K562 (cell line): ENCODE data around the gene SLC25A20. TPM values are rescaled to one million over a fixed set of nuclear protein-coding genes. Genes with fewer than 3 reads are reported as not detected.
A peak's percentile ranks its signal among the peaks of the same experiment; 100 is the strongest.

Experiments
- ATF1 ChIP-seq, 2 experiments: fragments of 450-650 bp in 1 of 2; IDR thresholded peaks; 2 replicates each; pipeline ENCODE4 v1.6.1; 2016; ENCODE audit warnings: missing compliant biosample characterization in 1 of 2, missing genetic modification characterization in 1 of 2
- ESRRA ChIP-seq: fragments of 450-650 bp; IDR thresholded peaks from 2 replicates; pipeline ENCODE4 v1.6.1; 2014; ENCODE audit warnings: low read depth, mild to moderate bottlenecking, moderate library complexity, borderline replicate concordance
- HMBOX1 ChIP-seq: sonication (generic); IDR thresholded peaks from 2 replicates; pipeline ENCODE4 v1.6.1; 2016
- L3MBTL2 ChIP-seq: fragments of 450-650 bp; IDR thresholded peaks from 2 replicates; pipeline ENCODE4 v1.6.1; 2016; ENCODE audit warnings: mild to moderate bottlenecking, moderate library complexity
- NCOA1 ChIP-seq: fragments of 450-650 bp; IDR thresholded peaks from 2 replicates; pipeline ENCODE4 v1.6.1; 2016; ENCODE audit warnings: low read depth
- NR2F6 ChIP-seq: fragments of 450-650 bp; formaldehyde crosslinking; IDR thresholded peaks from 2 replicates; pipeline ENCODE4 v1.4.0; 2020; ENCODE audit warnings: mild to moderate bottlenecking
- PHF8 ChIP-seq: fragments of 200-600 bp; sonication (generic); IDR thresholded peaks from 2 replicates; pipeline ENCODE4 v1.6.1; 2012; ENCODE audit warnings: mixed run types, mild to moderate bottlenecking, inconsistent platforms, low read length, moderate library complexity, borderline replicate concordance
- POLR2H ChIP-seq: IDR thresholded peaks from 2 replicates; pipeline ENCODE4 v1.6.1; 2016; ENCODE audit warnings: missing genetic modification characterization, low read depth, mild to moderate bottlenecking, control low read depth, missing compliant biosample characterization, moderate library complexity
- SMAD1 ChIP-seq: fragments of 150-350 bp; IDR thresholded peaks from 2 replicates; pipeline ENCODE4 v1.6.1; 2014; ENCODE audit warnings: low read length, low read depth; ENCODE audit not compliant: partially characterized antibody
- TAF15 ChIP-seq: fragments of 200-400 bp; formaldehyde crosslinking; IDR thresholded peaks from 2 replicates; pipeline ENCODE4 v1.6.1; 2017; ENCODE audit warnings: mild to moderate bottlenecking, low read depth, low read length, moderate library complexity
- TEAD1 ChIP-seq, 2 experiments: fragments of 450-650 bp in 1 of 2; sonication (generic) in 1 of 2; formaldehyde crosslinking; IDR thresholded peaks; 2 replicates each; pipeline versions ENCODE4 v1.4.0 to v1.8.0; 2020 to 2022; ENCODE audit warnings: mild to moderate bottlenecking in 2 of 2, missing genetic modification reagents in 1 of 2
- TFAP4 ChIP-seq: sonication (generic); formaldehyde crosslinking; IDR thresholded peaks from 2 replicates; pipeline ENCODE4 v1.8.0; 2022; ENCODE audit warnings: missing genetic modification reagents, mild to moderate bottlenecking, moderate library complexity, borderline replicate concordance
- VEZF1 ChIP-seq: fragments of 200-800 bp; sonication (Bioruptor generic); IDR thresholded peaks from 2 replicates; pipeline ENCODE4 v1.6.1; 2017; ENCODE audit warnings: missing genetic modification characterization, missing compliant biosample characterization
- ZBTB12 ChIP-seq: fragments of 250-450 bp; sonication (Bioruptor Pico); IDR thresholded peaks from 2 replicates; pipeline ENCODE4 v1.4.0; 2020
- ZEB2 ChIP-seq: fragments of 450-650 bp; IDR thresholded peaks from 2 replicates; pipeline ENCODE4 v1.6.1; 2016
- ZNF175 ChIP-seq: fragments of 200-800 bp; sonication (Bioruptor generic); IDR thresholded peaks from 2 replicates; pipeline ENCODE4 v1.6.1; 2016; ENCODE audit warnings: low read depth, mild to moderate bottlenecking, missing genetic modification characterization, missing compliant biosample characterization
- ZNF740 ChIP-seq, 3 experiments: fragments of 200-800 bp in 1 of 3; sonication (Bioruptor generic) in 1 of 3; sonication (generic) in 1 of 3; formaldehyde crosslinking in 1 of 3; IDR thresholded peaks; 2 replicates each; pipeline versions ENCODE4 v1.6.1 to v1.8.0; 2016 to 2022; ENCODE audit warnings: mild to moderate bottlenecking in 2 of 3, missing compliant biosample characterization in 2 of 3, missing genetic modification characterization in 2 of 3, missing genetic modification reagents in 1 of 3
- ZNF780A ChIP-seq: fragments of 250-450 bp; sonication (Bioruptor Pico); IDR thresholded peaks from 2 replicates; pipeline ENCODE4 v1.5.0; 2021; ENCODE audit warnings: mild to moderate bottlenecking
- ZNF830 ChIP-seq: fragments of 250-450 bp; sonication (Bioruptor Pico); IDR thresholded peaks from 2 replicates; pipeline ENCODE4 v1.5.0; 2021; ENCODE audit warnings: mild to moderate bottlenecking
- polyA plus RNA-seq, 8 experiments: library from polyadenylated mRNA; depleted of rRNA in 4 of 8; stranded (reverse) in 5 of 8; unstranded in 3 of 8; fragments of >200 nt; fragmentation: Nextera tagmentation in 2 of 8; fragmentation: Illumina TruSeq in 1 of 8; extraction: Ambion mirVana in 2 of 8; extraction: Trizol in 1 of 8; gene quantifications; 2 replicates each; pipeline versions ENCODE4 v1.2.1 to v1.2.3, GENCODE V29; 2011 to 2014; ENCODE audit warnings: inconsistent platforms in 1 of 8, missing spikeins in 1 of 8
- total RNA-seq, 7 experiments: library from RNA; depleted of rRNA in 6 of 7; stranded (reverse); fragments of >200 nt in 6 of 7; fragmentation: Illumina TruSeq in 2 of 7; extraction: Trizol in 2 of 7; gene quantifications; 2 replicates each; pipeline versions ENCODE4 v1.2.1 to v1.2.3, GENCODE V29; 2011 to 2021; ENCODE audit warnings: low replicate concordance in 1 of 7

SLC25A20 gene
- total and polyA plus RNA-seq, 9 of the 15 experiments (the other 6 are each of a cell fraction or from before 2014, with no cell fraction given) = 14.3 to 48.1 (median 21.6) TPM

GRCh38 chr3:48918388-48919214 lies 19.9 kb upstream of the SLC25A20 start, which contains the start of gene ARIH2 (continued):
- TF ChIP-seq TAF15 (no peak), ATF1 (CRISPR knock-in tag; IDR thresholded peaks at IDR 0.05) (no peak), ATF1 (tag; IDR thresholded peaks at IDR 0.05) (peak; percentile 95), HMBOX1 (peak; percentile 11; the same call in 1 of the 2 replicates), ZNF740 (CRISPR knock-in tag; IDR thresholded peaks at IDR 0.05) (peak; percentile 84), ZNF740 (tag; IDR thresholded peaks at IDR 0.05) (no peak), ZNF175 (CRISPR knock-in tag) (no peak; the same call in 1 of the 2 replicates), NCOA1 (no peak), ZEB2 (no peak), NR2F6 (CRISPR knock-in tag) (no peak), L3MBTL2 (peak; percentile 51; the same call in 1 of the 2 replicates), SMAD1 (peak; percentile 63), ZNF830 (no peak), POLR2H (tag) (peak; percentile 89), ZNF780A (CRISPR knock-in tag) (no peak), ESRRA (peak; percentile 69), TEAD1 (CRISPR knock-in tag; IDR thresholded peaks at IDR 0.05) (no peak), VEZF1 (peak; percentile 74), TFAP4 (CRISPR knock-in tag) (peak; percentile 57; the same call in 1 of the 2 replicates), PHF8 (peak; percentile 86), ZBTB12 (CRISPR knock-in tag) (peak; percentile 82)
